SK-N-DZ (cell line): Measurements from ENCODE around the gene CYBC1.
"Not testable (repeated sequence)": the region's sequence is repeated elsewhere in the genome, so short reads cannot be mapped to it uniquely, and the experiment has no call there.

Source experiments
- DNase-seq: peaks from one replicate; pipeline ENCODE4 v3.0.0-alpha.2; 2015; ENCODE audit warnings: low spot score

CYBC1 gene

GRCh38 chr17:82479602-82480001, 29.1 kb upstream of the CYBC1 start:
- DNase-seq = no peak

GRCh38 chr17:82477934-82478333, 27.4 kb upstream of the CYBC1 start:
- DNase-seq = no peak

GRCh38 chr17:82475458-82475857, 24.9 kb upstream of the CYBC1 start:
- no peak for DNase-seq

GRCh38 chr17:82474223-82475010, 23.9 kb upstream of the CYBC1 start:
- DNase-seq = no peak

GRCh38 chr17:82470065-82470464, 19.5 kb upstream of the CYBC1 start:
- DNase-seq = no peak

GRCh38 chr17:82468692-82469091, 18.1 kb upstream of the CYBC1 start:
- no peak for DNase-seq

GRCh38 chr17:82465023-82465603, 14.6 kb upstream of the CYBC1 start:
- no peak for DNase-seq

GRCh38 chr17:82464567-82464929, 14.0 kb upstream of the CYBC1 start:
- no peak for DNase-seq

- DNase-seq = no peak
These were observed 13.5 kb upstream of the CYBC1 start for GRCh38 chr17:82463925-82464566.

- DNase-seq = no peak
These were observed 12.8 kb upstream of the CYBC1 start for GRCh38 chr17:82463391-82463790.

- no peak for DNase-seq
These were observed 11.4 kb upstream of the CYBC1 start for GRCh38 chr17:82461827-82462524.

- not testable (repeated sequence) for DNase-seq
These were observed 9.4 kb upstream of the CYBC1 start for GRCh38 chr17:82459936-82460335.

- DNase-seq = no peak
These were observed 8.4 kb upstream of the CYBC1 start for GRCh38 chr17:82458885-82459424.

GRCh38 chr17:82458179-82458884, 7.8 kb upstream of the CYBC1 start, which contains the start of gene NARF:
Gene NARF (plus strand): TSS chr17:82458741. CDS start chr17:82458804, 63 bp downstream.
- DNase-seq = peak; percentile 99

- no peak for DNase-seq
These were observed 7.3 kb upstream of the CYBC1 start for GRCh38 chr17:82457929-82458178.

GRCh38 chr17:82457073-82457928, 6.7 kb upstream of the CYBC1 start:
- DNase-seq = no peak

- not testable (repeated sequence) for DNase-seq
These were observed 3.2 kb upstream of the CYBC1 start for GRCh38 chr17:82453706-82454105.

- DNase-seq = not testable (repeated sequence)
These were observed 2.6 kb upstream of the CYBC1 start for GRCh38 chr17:82453151-82453550.

- no peak for DNase-seq
These were observed 1.6 kb upstream of the CYBC1 start for GRCh38 chr17:82452162-82452561.

GRCh38 chr17:82449883-82450356, 632 bp downstream of the CYBC1 start:
- no peak for DNase-seq
